NCI-H1694 treated with DMSO at 0.1 percent for 48 hours (cell line): ENCODE data around the gene PIEZO2.

Experiments
- DNase-seq: peaks from one replicate; lab custom pipeline; 2025; lab: John Stamatoyannopoulos, UW

The PIEZO2 gene

DNA sequence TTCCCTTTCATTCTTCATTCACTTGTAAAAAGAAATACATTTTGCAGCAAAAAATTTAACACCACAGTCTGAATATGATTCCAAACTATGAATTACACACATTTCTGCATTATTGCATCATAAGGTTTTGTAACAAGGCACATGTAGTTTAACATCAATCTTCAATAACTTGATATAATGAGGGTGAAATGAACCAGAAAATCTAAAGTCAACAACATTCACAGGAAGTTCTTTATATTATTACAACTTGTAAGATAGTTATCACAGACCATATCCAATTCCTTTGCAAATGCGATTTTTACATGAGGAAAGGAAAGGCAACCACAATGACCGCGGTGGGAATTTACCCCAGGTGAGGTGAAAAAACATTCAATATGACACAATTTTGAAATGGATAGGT lies 410.2 kb downstream of the PIEZO2 start:
- DNase-seq, result no peak

DNA sequence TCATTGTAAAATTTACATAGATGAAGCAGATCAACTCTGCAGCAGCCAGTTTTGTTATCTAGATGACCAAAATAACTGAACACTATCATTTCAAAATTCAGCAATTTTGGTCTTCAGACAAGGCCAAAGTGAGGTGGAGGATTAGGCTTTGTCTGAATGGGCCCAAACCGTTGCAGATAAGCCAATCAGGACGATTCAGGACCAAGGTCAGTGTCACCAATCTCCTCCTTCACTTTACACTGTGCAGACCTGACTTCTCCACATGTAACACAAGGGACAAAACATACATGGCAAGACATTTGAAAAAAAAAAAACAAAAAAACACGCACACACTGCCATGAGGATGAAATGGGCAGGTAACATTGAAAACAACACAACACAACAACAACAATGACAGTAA lies 412.4 kb downstream of the PIEZO2 start:
- DNase-seq, result no peak

DNA sequence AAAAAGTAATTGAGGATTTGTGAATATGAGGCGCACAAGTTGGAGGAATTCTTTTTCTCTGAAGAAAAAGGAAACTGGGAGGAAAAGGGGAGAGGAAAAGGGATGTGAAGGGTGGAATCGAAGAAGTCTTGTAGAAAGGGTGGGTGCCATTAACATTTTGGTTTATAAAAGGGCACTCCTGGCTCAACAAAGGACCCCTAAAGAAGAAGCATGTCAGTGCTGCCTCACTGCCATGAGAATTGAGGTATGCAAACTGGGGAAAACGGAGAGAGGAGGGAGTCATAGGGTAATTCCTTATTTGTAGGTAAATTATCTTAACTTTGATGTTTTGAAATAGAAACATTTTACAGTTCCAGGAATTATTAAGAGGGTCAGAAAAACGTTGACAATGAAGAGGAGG lies 416.4 kb downstream of the PIEZO2 start:
- no peak for DNase-seq

DNA sequence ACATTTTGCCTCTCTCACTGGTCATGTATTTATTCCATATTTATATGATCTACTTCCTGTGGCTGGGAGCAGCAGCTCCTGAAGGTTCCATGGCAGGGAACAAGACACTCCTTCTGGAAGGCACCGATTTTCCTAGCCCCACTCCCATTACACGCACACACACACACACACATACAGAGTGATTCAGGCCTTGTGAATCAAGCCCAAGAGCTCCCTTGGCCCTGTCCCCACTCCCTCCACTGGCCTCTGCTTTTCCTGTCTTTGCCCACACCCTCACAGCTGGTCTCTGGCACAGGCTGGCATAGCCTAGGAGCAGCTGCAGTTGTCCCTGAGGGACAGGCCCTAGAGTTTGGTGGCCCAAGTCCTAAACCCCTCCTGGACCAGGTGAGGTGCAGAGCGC lies 421.9 kb downstream of the PIEZO2 start:
- DNase-seq, result no peak

DNA sequence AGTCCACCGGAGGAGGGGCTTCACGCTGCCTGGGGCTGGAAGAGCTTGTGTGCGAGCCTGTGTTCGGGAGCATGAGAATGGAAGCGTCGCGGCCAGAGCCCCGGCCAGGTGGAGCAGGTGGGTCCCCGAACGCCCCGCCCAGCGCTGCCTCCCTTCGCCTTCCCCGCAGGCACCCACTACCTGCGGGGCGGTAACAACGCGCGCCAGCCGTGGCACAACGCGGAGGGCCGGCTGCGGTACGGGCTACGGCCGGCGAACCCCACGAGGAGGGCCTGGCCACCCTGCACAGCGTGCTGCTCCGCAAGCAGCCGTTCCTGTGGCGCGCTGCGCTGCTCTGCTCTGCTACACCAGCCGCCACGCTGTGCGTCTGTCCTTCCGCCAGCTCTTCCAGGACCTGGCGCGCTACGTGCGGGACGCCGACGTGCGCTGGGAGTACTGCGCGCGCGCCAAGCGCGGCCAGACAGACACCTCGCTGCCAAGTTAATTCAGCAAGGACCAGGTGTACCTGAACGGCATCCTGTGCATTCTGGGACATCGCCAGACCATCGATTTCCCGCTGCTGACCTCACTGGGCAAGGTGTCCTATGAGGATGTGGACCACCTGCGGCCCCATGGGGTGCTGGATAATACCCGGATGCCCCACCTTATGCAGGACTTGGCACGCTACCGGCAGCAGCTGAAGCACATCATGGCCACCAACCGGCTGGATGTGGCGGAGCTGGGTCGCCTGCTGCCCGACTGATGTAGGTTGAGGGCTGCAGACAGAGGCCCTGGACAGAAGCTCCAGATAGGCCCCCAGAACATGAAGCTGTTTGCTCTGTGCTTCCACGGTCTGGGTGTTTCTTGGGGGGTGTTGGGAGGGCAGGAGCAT lies 422.9 kb downstream of the PIEZO2 start:
- no peak for DNase-seq

DNA sequence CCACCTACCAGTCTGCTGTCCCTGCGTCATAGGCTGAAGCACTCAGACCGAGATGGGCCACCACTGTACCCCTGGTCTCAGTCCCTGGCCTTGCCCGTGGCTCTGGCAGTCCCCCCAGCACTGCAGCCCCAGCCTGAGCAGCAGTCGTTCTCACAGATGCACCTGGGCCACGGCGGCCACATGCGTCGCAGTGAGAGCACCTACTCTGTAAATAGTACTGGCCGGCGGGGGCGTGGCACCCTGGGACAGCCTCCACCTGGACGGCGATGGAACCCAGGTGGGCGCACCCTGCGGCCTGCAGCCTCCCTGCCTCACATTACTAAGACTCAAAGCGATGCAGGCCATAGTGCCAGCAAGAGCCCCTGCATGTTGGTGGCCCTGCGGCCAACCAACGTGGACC lies 424.7 kb downstream of the PIEZO2 start:
- DNase-seq, result no peak

DNA sequence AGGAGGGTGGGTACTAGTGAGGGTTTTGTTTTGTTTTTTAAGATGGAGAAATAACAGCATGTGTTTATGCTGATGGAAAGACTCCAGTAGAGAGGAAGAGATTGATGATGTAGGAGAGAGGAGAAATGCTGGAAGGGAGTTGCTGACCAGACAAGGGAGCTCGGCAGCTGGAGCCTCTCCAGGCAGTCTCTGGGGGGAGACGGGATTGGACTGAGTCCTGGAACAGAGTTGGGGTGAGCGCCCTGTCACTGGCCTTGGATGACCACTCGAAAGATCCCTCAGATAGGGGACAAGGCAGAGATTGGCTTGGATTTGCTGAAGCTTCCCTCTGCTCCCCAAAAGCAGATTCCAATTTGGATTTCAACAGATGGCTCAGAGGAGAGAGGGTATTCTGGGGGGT lies 425.9 kb downstream of the PIEZO2 start:
- no peak for DNase-seq

DNA sequence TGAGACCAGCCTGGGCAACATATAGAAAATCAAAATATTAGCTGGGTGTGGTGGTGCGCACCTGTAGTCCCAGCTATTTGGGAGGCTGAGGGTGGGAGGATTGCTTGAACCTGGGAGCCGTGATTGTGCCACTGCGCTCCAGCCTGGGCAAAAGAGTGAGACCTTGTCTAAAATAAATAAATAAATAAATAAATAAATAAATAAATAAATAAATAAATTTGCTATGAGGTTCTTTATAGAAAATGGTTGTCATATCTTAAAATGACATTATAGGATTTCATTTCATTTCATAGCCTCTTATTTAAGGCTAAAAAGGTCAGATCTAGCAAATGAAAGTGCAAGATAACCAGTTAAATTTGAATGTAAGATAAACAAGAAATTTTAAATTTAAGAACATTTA lies 430.6 kb downstream of the PIEZO2 start:
- DNase-seq, result no peak

DNA sequence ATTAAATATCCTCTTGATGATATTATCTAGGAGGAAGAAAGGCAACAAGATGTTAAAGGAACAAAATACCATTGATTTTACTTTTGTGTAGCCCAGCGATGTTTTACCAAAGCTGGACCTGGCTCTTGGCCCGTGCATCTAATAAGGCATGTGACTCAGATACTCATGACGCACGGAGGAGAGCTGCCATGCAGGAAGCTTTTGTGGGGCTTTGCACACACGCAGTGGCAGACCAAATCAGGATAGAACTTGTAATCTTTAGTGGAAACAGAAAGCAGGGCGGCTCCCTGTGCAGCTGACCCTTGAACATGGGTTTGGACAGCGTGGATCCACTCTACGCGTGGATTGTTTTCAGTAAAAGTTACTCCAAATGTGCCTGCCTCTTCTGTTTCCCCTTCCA lies 433.6 kb downstream of the PIEZO2 start:
- DNase-seq, result no peak

DNA sequence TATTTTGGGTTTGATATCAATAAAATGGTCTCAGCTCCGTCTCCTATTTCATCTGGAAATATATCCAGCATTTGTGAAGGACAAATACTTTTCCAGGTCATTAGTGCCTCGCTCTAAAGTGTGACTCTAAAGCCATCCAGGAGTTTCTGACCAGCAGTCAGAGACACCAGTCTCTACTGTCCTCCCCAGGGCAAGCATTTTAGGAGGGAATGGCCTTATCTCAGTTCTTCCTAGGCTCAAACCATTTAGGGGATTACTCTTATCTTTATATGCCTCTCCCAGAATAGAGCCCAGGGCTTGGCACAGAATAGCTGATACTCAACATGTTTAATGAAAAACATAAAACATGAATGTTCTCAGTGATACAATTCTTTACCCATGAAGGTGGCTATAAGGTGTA lies 436.0 kb downstream of the PIEZO2 start:
- DNase-seq, result no peak

DNA sequence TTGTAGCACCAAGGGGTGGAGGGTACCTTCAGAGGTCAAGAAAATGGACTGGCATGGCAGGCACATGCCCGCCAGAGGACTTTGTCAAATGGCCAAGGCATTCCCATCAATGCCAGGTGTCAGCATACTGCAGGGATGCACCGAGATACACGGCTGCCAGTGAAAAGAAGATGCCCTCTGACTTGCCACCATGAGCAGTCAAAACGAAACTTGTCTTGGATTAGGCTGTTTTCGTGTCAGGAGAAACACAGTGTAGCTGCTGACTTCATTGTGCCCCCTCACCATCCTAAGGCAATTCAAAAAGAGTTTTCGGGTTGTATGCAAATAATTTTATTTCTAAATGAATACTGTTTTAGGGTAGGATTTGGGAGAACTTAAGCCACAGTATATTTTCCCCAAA lies 442.1 kb downstream of the PIEZO2 start:
- no peak for DNase-seq

DNA sequence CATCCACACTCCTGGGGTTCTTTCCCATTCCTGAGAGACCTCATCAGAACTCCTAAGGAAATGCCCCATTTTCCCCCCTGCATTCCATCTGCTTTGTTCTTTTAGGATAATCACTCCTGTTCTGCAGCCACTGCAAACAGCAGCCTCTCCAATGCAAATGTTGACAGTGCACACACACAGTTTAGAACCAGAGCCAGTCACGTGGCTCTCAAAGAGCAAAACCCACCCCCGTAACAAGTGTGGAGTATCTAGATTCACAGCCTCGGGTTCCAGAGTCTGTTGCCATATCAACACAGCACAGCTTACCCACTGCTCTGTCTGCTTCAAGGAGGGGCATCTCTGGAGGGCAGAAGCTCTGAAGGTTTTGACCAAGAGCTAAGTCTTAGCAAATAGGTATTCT lies 443.6 kb downstream of the PIEZO2 start:
- DNase-seq, result no peak

DNA sequence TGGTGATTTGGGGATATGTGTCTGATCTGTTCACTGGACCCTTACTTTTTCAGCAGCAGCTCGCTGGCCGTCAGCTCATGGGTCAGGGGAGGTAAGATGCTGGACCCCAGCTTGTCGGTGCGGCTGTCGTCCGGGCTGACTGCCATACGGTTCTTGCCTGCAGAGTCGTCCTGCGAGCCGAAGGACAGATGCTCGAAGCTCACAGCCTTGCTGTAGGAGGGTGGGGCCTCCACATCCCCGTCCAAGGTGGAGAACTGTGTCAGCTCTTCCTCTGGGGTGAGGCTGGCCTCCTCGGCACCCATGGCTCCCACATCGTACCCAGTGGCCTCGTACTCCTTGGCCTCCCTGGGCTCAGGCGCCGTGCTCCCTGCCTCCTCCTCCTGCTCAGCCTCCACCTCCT lies 444.1 kb downstream of the PIEZO2 start:
- DNase-seq, result no peak

DNA sequence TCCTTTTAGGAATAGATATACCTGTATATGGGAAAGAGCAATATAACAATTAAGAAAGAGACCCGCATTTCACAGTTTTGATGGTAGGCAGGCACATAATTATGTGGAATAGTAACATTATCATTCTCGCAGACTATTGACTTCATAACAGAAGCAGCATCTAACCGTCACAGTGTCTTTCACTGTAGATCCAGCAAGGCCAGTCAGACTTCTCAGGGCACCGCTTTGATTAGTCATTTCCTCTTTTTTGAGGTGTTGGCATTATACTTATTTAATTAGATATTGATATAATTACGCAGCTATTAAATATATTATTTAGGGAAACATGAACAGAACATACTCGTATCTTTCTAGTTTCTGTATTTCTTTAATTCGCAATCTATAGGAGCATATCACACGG lies 447.2 kb downstream of the PIEZO2 start:
- no peak for DNase-seq

DNA sequence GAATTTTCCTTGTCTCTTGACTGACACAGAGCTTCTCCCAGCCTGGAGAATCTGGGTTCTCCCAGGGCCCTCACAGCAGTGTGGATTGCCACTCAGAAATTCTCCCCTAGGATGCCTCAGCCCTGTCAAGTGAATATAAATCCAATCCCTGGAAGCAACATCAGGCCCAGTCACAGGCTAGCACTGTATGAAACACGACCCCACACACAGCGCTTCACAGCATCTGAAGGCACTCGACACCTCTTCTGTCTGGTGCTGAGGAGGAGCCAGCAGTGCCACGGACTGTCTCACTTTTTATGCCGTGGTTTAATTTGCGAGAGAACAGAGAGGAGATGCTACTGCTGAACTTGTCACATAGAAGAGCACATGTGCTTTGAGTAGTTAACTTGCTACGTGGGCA lies 459.0 kb downstream of the PIEZO2 start:
- no peak for DNase-seq

DNA sequence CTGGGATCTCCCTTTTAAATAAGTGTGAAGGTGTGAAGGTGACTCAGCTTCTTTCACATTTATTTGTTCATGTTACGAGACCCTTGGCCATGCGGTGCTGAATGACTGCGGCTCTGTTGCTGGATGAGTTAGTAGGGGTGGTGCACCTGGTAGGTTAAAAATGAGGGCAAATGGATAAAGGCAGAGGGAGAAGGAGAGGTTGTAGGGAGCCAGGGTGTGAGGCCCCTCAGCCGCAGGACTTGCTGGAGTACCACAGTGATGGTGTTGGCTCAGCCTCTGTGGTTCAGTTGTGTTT lies 459.4 kb downstream of the PIEZO2 start:
- DNase-seq, result no peak

DNA sequence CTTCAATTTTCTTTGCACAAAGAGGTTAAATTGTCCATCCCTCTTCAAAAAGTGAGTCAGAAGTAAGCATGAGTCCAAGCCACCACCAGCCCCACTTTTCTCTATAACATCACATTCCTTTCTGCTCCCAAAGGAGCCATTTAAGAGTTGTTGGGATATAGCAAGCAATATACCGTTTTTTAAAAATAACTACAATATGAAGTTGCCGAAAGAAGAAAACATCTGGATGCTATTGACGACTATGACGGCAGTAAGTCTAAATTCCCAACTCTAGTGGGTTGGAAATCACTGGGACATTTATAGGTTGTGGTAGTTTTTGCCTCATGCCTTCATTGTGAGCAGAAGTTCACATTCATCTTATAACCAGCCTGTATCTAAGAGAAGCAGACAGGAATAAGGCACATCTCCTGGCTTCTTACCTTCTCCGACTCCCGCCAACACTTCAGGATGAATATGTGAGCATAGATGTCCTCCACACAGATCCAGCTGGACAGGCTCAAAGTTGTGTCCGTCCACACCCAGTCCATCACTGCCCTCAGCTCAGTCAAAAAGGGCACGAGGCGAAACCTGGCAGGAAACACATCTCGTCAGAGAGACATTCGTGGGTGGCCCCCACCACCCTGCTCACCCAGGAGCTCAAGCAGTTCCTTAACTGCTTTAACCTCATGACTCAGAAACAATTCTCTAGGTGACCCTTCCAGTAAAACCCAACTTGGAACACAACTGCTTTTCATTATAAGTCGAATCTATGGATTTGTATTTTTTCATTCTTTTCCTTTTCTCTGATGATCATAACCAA lies 459.9 kb downstream of the PIEZO2 start:
- DNase-seq, result no peak

DNA sequence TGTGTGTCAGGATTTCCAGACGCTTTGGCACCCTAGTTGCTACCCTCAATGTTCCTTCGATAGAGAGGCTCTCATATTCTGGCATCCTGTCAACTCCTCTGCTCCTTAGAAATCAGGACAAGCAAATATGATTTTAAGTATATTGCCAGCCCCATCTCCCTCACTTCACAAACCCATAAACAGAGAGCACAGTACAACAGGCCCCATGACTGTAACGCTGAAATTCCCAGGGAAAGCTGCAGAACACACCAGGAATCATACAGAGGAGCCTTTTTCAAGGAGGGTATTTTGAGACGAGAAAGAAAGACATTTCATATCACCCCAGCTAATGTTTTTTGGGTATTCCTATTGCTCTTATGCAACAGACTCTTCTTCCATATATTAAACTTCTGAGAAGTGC lies 460.6 kb downstream of the PIEZO2 start:
- no peak for DNase-seq

DNA sequence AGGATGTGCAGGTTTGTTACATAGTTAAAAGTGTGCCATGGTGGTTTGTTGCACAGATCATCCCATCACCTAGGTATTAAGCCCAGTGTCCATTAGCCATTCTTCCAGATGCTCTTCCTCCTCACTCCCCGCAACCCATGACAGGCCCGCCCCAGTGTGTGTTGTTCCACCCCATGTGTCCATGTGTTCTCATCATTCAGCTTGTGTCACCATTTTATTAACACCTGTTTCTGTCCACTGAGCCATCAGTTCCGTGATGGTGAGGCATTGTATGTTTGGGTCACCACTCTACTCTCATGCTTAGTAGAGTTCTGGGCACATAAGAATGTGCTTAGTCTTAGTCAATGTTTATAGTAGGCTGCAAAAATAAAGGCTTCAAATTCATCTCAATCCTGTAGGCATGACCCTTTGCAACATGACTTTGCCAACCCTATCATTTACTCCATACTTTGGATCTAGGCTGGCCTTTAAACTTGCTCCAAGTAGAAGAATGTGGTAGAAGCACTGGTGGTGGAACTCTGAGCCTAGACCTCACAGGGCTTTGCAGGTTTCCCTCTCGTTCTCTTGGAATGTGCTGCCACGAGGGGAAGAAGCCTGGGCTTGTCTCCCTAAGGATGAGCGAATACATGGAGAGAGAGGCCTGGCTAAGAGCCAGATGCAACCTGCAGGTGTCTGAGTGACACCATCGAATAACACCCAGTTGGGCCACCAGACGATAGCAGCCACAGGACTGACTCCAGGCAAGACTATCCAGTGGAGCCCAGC lies 462.0 kb downstream of the PIEZO2 start:
- DNase-seq, result no peak

DNA sequence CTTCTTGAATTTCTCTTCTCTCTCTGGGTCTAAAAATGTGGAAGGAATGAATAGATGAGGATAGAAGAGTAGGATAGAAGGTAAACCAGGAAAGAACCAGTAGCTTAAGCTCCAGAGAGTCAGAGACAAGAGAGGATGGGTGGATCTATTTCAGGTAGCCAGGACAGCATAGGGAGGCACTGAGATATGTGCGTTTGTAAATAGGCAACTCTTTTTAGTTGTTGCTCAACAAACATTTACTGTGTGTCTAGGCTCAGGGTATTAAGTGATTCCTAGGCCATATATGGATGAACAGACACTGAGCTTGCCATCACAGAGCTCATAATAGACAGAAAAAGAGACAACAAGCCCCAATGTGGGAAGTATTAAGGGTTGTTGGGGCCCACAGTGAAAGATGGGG lies 463.1 kb downstream of the PIEZO2 start:
- DNase-seq, result no peak

DNA sequence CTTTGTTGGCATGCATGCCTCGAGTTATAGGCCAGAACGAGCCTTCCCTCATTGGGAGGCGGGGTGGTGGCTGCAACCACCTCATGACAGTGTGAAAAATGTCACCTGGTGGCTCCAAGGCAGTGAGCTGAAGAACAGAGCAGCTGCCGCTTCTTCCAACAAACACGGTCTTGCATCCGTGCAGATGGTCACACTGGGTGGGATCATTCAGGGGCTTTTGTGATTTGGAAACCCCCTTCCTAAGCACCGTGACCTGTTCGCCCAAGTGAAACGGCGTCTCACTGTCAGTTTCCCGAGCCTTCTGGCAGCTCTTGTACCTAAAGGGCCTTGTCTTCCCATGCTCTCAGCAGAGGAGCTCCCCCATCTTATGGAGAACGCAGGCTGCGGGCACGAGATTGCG lies 463.9 kb downstream of the PIEZO2 start:
- DNase-seq, result no peak

DNA sequence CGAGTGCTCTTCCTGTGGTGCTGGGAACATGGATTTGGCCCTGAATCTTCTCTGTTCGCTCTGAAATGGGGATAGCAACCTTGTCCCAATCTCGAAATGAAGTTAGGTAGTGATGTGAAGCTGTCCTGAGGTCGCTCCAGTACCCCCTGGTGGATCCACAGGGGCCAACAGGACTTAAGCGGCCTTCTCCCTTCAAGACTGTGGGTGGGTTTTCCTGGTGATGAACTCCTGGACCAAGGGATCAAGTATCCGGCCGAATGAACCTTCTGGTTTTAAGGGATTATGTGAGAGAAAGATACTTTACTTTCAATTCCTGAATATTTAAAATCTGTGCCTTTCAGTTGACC lies 467.0 kb downstream of the PIEZO2 start:
- DNase-seq, result no peak
